Measurements from ENCODE around the gene CD46.
A peak's percentile ranks its signal among the peaks of the same experiment; 100 is the strongest.

- TF ChIP-seq POLR2A (IDR thresholded peaks at IDR 0.05) (no peak), CTCF (IDR thresholded peaks at IDR 0.05 in 8 of 11, conservative IDR thresholded peaks at IDR 0.05 in 3 of 11) (peak; percentile 66 to 97 (median 87))
Measured at GRCh38 chr1:207828485-207829158, 76.8 kb downstream of the CD46 start.
